ENCODE data around the gene CPT1C. TPM values are rescaled to one million over a fixed set of nuclear protein-coding genes. Genes with fewer than 3 reads are reported as not detected.

Gene CPT1C
- total and polyA plus RNA-seq, 2 of the 8 experiments (the other 6 are each of a cell fraction or from before 2014, with no cell fraction given) = 79.6 to 91.8 TPM

DNA sequence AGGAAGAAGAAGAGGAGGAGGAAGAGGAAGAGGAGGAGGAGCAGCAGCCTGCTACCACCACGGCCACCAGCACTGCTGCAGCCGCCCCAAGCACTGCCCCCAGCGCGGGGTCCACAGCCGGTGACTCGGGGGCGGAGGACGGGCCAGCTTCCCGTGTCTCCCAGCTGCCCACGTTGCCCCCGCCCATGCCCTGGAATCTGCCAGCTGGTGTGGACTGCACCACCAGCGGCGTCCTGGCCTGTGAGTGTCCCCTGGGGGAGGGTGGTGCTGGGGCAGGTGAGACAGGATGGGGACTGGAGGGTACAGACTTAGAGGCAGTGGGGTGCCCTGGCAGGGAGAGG is 37.5 kb upstream of the CPT1C start (continued):
- TF ChIP-seq, protein P1, sequence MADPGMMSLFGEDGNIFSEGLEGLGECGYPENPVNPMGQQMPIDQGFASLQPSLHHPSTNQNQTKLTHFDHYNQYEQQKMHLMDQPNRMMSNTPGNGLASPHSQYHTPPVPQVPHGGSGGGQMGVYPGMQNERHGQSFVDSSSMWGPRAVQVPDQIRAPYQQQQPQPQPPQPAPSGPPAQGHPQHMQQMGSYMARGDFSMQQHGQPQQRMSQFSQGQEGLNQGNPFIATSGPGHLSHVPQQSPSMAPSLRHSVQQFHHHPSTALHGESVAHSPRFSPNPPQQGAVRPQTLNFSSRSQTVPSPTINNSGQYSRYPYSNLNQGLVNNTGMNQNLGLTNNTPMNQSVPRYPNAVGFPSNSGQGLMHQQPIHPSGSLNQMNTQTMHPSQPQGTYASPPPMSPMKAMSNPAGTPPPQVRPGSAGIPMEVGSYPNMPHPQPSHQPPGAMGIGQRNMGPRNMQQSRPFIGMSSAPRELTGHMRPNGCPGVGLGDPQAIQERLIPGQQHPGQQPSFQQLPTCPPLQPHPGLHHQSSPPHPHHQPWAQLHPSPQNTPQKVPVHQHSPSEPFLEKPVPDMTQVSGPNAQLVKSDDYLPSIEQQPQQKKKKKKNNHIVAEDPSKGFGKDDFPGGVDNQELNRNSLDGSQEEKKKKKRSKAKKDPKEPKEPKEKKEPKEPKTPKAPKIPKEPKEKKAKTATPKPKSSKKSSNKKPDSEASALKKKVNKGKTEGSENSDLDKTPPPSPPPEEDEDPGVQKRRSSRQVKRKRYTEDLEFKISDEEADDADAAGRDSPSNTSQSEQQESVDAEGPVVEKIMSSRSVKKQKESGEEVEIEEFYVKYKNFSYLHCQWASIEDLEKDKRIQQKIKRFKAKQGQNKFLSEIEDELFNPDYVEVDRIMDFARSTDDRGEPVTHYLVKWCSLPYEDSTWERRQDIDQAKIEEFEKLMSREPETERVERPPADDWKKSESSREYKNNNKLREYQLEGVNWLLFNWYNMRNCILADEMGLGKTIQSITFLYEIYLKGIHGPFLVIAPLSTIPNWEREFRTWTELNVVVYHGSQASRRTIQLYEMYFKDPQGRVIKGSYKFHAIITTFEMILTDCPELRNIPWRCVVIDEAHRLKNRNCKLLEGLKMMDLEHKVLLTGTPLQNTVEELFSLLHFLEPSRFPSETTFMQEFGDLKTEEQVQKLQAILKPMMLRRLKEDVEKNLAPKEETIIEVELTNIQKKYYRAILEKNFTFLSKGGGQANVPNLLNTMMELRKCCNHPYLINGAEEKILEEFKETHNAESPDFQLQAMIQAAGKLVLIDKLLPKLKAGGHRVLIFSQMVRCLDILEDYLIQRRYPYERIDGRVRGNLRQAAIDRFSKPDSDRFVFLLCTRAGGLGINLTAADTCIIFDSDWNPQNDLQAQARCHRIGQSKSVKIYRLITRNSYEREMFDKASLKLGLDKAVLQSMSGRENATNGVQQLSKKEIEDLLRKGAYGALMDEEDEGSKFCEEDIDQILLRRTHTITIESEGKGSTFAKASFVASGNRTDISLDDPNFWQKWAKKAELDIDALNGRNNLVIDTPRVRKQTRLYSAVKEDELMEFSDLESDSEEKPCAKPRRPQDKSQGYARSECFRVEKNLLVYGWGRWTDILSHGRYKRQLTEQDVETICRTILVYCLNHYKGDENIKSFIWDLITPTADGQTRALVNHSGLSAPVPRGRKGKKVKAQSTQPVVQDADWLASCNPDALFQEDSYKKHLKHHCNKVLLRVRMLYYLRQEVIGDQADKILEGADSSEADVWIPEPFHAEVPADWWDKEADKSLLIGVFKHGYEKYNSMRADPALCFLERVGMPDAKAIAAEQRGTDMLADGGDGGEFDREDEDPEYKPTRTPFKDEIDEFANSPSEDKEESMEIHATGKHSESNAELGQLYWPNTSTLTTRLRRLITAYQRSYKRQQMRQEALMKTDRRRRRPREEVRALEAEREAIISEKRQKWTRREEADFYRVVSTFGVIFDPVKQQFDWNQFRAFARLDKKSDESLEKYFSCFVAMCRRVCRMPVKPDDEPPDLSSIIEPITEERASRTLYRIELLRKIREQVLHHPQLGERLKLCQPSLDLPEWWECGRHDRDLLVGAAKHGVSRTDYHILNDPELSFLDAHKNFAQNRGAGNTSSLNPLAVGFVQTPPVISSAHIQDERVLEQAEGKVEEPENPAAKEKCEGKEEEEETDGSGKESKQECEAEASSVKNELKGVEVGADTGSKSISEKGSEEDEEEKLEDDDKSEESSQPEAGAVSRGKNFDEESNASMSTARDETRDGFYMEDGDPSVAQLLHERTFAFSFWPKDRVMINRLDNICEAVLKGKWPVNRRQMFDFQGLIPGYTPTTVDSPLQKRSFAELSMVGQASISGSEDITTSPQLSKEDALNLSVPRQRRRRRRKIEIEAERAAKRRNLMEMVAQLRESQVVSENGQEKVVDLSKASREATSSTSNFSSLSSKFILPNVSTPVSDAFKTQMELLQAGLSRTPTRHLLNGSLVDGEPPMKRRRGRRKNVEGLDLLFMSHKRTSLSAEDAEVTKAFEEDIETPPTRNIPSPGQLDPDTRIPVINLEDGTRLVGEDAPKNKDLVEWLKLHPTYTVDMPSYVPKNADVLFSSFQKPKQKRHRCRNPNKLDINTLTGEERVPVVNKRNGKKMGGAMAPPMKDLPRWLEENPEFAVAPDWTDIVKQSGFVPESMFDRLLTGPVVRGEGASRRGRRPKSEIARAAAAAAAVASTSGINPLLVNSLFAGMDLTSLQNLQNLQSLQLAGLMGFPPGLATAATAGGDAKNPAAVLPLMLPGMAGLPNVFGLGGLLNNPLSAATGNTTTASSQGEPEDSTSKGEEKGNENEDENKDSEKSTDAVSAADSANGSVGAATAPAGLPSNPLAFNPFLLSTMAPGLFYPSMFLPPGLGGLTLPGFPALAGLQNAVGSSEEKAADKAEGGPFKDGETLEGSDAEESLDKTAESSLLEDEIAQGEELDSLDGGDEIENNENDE (IDR thresholded peaks at IDR 0.05; ENCODE audit: insufficient replicate concordance, low read length) = no peak
- TF ChIP-seq TAF7 (optimal IDR thresholded peaks at IDR 0.05; ENCODE audit: borderline replicate concordance, low read depth, low read length) (no peak), NANOG (IDR thresholded peaks at IDR 0.05; ENCODE audit: insufficient read depth, low read depth, low read length, poor library complexity, severe bottlenecking) (no peak), KDM4A (IDR thresholded peaks at IDR 0.05; ENCODE audit: low read depth, low read length, severe bottlenecking) (no peak)

Measured in H1 (cell line).